Measurements from ENCODE around the gene FAM241A.
A peak's percentile ranks its signal among the peaks of the same experiment; 100 is the strongest.
"Not testable (repeated sequence)": the region's sequence is repeated elsewhere in the genome, so short reads cannot be mapped to it uniquely, and the experiment has no call there.

Gene FAM241A

DNA sequence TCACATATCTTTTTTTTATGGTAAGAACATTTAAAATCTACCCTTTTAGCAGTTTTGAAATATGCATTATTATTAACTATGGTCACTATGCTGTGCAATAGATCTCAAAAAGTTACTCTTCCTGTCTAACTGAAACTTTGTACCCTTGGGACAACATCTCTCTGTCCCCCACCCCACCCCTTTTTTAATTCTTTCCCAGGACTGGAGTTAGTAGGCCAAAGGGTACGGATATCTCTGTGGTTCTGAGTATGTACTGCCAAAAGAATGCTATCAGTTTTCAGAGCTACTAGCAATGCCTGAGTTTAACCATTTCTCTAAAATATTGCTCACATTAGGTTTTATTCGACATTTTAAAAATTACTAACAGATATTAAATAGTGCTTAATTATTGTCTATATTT, 4.7 kb upstream of the FAM241A start:
- no peak for DNase-seq

DNA sequence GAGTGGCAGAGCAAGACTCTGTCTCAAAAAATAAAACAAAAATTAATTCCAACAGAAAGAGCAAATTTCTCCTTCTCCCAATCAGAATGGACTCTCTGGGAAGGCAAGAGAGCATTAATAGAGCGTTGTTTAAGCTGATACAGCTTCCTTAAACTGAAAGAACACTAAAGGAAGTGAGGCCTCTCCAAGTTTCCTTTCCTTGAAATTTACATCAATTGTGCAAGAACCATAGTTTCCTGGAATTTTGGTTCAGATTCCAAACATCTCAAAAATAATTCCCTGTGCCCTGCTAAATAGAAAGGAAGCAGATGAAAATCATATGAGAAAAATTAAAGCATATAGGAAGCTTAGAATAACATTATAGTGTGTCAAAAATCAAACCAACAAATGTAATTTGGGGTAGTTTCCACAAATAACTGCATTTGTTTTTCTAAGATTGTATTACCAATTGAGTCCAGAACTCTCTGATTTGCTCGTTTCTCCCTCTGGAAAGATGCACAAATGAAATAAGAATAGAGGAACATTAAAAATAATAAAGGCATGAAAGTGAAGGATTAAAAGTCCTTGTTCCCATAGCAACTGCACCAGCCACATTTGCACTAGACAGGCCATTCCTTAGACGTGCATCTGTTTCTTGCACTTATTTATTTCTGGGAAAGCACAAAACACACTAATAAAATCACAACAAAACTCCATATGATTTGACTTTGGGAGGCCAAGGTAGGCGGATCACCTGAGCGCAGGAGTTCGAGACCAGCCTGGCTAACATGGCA, 3.7 kb upstream of the FAM241A start:
- no peak for DNase-seq

DNA sequence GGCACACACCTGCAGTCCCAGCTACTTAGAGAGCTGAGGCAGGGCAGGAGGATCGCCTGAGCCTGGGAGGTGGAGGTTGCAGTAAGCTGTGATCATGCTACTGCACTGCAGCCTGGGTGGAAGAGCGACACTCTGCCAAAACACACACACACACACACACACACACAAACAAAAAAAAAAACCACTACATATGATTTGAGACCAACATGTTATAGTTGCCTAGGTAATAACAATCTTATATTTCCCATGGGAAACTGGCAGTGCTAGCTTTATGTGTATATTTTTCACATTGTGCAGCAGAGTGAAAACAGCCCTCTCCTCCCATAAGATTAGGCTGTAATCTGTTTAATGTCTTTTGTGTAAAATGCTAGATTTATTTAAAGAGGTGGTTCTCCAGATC, 3.1 kb upstream of the FAM241A start:
- no peak for DNase-seq

DNA sequence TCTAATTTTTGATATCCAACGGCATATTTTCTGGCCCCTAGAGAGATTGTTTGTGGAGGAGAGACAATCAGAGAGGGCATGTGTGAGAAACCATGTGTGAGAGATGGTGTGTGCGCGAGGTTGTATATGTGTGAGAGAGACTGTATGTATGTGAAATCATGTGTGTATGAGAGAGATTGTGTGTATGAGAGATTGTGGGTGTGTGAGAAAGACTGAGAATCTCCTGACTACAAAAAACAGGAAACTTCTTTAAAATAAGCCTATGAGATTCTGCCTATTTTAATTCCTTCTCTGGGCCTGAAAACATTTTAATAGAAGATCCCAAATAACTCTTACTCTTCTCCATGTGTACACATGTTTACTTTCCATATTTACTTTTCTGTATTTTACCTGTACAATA, 1.5 kb upstream of the FAM241A start:
- DNase-seq = no peak

DNA sequence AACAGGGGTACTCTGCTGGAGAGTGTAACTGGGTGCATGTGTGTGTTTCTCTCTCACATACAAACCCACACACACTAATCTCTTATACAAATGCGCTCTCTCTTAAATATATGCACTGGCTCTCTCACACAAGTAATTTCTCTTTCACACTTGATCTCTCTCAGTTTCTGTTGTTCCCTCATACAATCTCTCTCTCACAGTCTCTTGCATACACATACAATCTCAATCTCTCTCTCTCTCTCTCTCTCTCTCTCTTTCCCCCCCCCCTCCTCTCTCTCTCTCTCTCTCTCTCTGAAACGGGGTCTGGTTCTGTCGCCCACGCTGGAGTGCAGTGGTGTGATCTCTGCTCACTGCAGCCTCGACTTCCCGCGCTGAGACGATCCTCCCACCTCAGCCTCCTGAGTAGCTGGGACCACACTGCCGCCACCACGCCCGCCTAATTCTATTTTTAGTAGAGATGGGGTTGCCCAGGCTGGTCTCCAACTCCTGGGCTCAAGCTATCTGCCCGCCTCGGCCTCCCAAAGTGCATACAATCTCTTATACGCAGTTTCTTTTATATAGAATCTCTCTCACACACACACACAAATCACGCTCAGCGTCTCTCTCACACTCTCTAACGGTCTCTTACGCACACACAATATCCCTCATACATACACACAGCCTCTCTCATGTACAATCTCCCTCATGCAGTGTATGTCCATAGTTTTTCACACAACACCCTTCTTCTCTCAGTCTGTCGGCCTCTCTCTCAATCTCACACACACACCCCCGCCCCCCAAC, 518 bp upstream of the FAM241A start:
- DNase-seq = no peak

DNA sequence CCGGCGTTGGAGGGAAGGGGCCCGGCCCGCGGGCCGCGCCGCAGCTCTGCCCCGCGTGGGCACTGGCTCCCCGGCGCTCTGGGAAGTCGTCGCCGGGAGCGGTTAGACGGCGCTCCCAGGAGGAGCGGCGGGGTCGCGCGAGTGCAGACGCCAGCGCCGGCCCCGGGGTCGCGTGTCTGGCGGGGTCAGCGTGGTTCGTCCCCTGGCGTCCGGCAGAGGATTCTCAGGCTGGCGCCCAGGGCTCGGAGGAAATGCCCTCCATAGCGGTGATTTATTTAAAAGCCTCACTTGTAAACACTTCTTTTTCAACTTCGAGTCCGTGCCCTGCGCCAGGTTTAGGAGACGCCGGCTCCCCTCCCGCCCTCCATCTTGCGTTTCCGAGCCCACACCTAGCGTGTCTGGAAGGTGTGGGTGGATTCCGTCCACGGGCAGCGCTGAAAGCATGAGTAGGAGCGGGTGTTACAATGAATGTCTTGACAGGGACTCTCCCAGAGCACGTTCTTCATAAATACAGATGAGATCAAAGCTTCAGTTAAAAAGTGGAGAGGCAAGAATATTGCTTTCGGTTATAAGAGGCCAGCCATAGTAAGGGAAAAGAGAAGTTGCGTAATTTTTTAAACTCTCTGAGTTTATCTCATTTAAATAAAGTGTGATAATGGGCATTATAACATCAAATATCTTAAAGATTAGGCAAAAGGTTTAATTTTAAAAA, 692 bp downstream of the FAM241A start:
- peak; percentile 15 to 27 for DNase-seq

DNA sequence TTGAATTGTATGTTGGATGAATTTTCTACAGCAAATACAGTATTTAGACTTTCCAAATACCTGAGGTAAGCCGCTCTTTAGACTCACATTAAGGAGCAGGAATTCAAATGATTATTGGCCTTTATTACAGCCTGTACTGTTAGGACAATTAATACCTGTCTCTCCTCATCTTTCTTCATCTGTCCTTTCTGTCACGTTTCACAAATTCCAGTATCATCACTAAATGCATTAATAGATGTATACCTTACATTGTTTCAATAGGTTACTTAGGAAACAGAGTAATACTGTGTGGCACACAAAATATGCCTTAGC, 1.2 kb downstream of the FAM241A start:
- no peak for DNase-seq

DNA sequence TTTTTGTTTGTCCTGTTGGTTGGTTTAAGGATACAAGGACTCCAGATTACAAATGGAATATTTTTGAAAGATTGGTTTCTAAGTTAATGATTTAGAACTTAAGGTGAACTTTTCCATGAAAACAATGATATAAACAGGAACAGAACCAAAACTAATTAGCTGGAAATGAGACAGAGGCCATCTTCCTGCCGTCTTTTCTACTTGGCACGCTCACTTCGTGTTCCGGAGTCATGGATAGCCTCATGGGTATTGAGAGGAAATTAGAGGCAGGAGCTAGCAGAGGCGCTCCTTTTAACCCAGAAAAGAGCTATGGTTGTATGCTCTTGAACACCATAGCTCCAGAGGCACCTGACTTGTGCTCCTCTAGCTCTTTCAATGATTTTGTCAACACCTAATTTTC, 2.4 kb downstream of the FAM241A start:
- DNase-seq = no peak

DNA sequence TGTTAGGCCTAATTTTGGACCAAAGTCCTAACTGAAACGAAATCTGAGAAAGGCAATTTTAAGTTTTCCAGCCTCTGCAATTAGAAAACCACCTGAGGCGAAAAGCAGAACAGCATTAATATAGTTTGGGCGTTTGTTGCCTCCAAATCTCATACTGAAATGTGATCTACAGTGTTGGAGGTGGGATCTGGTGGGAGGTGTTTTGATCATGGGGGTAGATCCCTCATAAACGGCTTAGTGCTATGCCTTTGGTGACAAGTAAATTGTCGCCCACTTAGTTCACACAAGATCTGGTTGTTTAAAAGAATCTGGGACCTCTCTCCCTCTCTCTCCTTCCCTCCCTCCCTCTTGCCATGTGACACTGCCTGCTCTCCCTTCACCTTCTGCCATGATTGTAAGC, 5.7 kb downstream of the FAM241A start:
- no peak for DNase-seq

DNA sequence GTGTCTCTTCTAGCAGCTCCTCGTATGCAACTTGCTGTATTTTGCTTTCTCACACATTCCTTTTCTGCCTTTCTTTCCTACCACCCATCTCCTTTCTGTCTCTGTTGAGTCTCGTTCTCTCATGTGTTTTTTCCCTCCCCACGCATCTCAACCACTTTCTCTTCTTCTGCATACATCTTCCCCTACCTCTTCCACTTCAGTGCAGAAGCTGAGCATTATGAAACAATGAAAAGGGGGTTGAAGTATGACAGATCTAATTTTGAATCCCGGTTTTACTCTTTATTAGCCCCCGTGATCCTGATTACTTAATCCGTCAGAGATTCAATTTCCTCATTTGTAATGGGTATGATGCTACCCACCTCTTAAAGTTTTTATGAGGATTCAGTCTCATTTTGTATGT, 7.3 kb downstream of the FAM241A start:
- no peak for DNase-seq

DNA sequence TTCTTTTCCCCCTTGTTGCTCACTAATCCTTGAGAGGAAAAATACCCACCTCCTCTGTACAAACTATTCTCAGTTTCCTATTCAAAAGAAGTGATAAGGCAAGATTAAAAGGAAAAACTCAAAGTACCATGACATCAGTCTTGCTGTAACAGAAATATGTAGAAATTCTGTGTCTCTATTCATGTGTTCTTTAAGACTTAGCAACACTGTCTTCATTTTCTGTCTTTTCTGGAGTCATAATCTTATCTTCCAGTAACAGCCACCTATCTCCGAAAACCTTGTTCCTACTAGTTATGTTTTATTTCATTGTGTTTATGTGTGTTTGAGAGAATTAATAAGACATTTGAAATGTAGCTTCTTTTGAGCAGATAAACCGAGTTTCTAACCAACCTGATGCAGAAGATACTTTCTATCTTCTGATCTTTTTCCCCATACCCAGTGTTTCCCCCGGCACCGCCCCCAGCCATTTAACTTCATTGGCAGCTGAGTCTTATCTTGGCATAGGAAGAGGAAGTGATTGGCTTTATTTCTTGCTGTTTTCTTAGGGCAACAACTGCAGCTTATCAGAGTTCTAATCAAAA, 8.0 kb downstream of the FAM241A start:
- no peak for DNase-seq

DNA sequence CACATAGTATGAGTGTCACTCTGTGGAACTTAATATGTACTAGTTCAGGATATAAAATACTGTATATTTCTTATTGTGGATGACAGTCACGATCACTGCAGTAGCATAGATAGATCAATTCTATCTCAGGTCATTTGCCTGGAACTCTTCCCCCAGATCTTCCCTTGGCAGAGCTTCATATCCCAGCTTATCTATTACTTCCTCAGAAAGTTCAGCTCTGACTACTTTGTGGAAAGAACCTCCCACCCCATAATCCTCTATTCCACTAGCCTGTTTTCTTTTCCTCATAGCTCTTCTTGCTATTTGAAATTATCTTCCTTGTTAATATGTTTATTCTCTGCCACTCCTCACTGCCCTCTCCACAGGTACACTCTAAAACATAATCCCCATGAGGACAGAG, 10.9 kb downstream of the FAM241A start:
- no peak for DNase-seq

DNA sequence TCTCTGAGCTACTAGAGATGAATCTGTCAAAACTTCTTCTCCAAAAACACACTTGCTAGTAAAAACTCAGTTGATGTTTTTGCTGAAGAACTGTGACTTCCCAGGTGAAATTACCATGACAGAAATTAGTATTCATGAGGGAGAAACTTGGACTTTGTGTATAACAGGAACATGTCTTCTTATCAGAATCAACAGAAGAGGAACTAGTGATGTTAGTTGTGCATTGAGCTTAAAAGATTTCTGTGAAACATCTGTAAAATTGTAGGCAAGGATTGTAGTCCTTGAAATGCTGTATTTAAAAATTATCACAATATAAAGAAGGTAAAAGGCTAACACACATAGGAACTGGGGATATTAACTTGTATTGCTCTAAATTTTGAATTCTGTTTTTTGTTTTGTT, 11.3 kb downstream of the FAM241A start:
- no peak for DNase-seq

DNA sequence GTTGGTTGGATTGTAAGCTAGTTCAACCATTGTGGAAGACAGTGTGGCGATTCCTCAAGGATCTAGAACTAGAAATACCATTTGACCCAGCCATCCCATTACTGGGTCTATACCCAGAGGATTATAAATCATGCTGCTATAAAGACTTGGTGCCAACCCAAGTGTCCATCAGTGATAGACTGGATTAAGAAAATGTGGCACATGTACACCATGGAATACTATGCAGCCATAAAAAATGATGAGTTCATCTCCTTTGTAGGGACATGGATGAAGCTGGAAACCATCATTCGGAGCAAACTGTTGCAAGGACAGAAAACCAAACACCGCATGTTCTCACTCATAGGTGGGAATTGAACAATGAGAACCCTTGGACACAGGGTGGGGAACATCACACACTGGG, 18.5 kb downstream of the FAM241A start:
- DNase-seq = not testable (repeated sequence)

DNA sequence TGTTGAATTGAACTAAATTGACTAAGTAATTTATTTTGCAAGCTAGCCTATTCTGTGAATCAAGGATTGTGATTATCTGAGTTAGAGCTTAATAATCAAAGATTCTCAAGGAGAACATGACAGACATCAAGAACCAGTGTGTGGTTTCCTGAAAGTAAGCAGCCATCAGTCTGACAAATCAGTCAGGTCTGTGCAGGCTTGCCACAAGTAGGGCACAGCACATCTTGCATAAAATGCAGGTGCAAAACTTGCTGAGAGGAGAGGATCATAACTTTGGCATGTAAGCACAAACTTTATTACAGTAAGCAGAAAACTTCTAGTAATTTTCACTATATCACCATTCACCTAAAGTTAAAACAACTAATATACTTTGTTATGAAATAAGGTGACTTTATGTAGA, 22.5 kb downstream of the FAM241A start:
- no peak for DNase-seq

DNA sequence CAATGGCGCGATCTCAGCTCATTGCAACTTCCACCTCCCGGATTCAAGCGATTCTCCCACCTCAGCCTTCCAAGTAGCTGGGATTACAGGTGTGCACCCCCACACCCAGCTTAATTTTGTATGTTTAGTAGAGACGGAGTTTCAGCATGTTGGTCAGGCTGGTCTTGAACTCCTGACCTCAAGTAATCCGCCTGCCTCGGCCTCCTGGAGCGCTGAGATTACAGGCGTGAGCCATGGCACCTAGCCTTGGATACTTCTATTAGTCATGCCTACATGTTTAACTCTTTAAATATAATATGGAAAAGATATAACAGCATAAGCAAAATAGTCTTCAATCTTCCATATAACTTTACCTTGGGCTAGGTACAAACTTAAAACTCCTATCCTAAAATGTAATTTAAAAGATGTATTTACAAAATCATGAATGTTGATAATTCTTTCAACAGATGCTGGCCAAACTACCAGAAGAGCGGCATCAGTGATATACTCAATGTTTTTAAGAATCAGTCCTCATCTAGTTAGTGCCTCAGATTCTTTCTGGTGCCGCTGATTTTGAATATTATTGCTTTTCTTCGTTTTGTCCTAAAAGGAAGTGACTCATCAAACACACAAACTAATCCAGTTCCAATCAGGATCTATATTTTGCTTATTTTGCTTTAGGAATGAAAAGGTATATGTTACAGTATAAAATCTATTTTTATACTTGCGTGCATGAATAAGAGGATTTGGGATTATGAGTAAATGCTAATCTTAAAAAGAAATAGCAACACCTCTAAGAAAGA, 23.7 kb downstream of the FAM241A start:
- no peak for DNase-seq

DNA sequence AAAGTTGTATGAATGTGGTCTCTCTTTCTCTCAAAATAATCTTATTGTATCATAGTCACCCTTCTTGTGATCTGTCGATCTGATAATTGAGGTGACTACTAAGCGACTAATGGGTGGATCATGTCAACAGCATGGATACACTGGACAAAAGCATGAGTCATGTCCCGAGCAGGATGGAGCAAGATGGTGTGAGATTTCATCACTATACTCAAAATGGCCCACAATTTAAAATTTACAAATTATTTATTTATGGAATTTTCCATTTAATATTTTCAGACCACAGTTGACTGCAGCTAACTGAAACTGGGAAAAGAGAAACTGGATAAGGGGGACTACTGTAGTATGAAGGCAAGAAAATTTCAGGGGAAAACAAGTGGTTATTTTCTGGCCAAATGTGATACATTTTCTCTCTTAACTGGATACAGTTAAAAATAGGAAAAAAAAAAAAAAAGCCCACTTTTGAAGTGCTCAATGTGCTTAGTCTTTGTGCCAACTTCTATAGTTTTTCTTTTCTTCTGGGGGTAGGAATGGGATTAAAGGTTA, 25.3 kb downstream of the FAM241A start:
- DNase-seq = no peak

DNA sequence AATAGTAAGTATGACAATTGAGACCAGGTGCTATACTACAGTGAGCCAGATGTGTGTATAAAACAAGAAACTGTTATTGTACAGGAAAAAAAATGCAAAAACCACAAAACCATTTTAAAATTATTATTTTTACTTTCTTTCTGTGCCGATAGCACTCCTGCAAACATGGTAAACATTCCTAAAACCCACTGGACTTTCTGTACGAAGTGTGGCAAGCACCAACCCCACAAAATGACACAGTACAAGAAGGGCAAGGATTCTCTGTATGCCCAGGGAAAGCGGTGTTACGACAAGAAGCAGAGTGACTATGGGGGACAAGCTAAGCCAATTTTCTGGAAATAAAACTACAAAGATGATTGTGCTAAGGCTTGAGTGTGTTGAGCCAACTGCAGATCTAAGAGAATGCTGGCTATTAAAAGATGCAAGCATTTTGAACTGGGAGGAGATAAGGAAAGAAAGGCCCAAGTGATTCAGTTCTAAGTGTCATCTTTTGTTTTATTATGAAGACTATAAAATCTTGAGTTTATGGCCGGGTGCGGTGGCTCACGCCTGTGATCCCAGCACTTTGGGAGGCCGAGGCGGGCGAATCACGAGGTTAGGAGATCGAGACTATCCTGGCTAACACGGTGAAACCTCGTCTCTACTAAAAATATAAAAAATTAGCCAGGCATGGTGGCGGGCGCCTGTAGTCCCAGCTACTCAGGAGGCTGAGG, 26.0 kb downstream of the FAM241A start:
- DNase-seq = not testable (repeated sequence)

DNA sequence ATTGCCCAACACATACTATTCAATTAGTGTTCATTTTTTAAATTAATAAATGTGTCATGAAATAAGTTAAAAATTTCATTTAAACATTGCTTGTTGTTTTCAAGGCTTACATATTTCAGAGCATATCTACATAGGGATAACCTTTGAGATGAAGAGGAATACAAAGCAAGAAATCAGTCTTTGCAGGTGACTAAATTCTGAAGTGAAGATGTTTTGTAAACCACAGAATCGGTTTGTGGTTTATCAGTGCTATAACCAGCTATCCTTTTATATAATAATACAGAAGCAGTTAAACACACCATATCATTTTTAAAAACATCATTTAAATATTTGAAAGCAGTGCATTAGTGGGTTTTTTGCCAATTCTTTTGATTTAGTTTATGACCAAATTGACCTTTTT, 26.9 kb downstream of the FAM241A start:
- DNase-seq = no peak

DNA sequence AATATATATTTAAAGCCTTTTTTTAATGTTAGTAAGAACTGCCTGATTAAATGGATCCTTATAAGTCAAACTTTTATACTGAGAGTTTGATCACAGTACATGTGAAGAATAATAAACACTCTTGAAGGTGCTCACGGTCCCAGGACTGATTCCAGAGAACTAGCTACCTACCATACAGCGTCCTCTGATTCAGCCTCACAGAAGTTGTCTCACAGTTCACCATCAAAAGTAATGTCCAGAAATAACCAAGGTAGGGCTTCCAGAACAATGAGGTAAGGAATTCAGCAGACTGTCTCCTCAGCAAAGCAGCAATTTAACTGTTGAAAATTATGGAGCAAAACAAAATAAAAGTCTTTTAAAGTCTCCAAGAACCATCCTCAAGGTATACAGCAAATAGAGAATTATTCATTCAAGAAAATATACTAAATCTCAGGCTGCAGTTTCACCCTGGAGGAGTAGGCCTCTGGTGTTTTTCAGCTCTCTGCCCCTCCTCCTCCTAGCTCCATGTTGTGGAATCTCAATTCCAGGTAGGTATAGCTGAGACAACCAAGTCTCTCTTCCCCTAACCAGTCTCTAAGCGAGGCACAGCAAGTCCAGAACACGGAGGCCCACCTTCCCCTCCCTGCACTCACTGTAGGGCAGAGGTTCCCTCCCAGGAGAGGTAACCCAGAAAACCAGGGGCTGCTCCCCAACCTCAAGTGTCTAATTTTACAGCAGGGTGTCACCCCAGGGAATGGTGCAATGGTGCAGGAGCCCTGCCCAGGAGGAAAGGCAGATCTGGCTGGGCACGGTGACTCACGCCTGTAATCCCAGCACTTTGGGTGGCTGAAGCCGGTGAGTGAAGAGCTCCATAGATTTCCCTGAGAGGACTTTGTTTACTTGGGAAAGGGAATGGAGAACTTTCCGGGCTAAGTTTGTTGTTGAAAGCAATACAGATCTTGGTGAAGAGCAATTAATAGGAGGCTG, 28.6 kb downstream of the FAM241A start:
- DNase-seq = no peak

DNA sequence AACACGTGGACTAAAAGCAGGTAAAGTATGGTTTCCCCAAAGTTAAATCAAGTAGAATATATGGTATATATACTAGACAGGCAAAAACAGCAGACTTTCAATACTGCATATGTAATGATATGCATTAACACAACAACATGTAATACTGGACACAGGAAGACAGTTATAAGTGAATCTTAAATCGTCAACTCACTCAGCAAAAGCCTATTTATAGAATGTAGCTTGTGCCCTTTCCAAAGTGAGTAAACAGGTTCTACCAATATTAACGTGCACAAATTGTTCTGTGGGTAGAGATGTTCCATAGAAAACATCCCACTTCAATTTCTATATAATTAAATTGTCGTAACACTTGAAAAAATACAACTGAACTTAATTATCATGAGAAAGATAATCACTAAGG, 30.6 kb downstream of the FAM241A start:
- DNase-seq = no peak
